Stimulated activated CD8-positive, alpha-beta memory T cell treated with anti-CD3 and anti-CD28 coated beads, Interleukin-12 subunit alpha, Interleukin-12 subunit beta, amount 100 ng/mL, for 24 hours (primary cell): ENCODE data around the gene AVPR2.

Source experiments
- DNase-seq: peaks from one replicate; pipeline ENCODE4 v3.0.0-alpha.2; 2020; ENCODE audit errors: extremely low read depth

AVPR2 gene

DNA sequence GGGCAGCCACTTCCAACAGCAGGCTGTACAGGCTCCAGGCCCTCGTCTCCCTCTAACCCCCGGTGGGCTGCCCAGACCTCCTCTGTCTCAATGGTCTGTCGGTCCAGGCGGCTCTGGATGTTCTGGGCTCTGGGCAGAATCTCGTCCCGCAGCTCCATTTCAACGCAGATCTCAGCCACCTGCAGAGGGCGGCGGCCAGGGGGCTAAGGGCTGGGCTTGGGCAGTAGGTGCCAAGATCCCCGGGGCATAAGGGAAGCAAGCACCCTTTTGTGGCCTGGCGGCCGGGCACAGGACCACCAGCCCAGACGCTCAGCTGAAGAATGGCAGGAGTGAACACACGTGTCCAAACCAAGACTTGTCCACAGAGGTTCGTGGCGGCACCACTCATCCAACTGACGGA, 9.2 kb downstream of the AVPR2 start:
- no peak for DNase-seq

DNA sequence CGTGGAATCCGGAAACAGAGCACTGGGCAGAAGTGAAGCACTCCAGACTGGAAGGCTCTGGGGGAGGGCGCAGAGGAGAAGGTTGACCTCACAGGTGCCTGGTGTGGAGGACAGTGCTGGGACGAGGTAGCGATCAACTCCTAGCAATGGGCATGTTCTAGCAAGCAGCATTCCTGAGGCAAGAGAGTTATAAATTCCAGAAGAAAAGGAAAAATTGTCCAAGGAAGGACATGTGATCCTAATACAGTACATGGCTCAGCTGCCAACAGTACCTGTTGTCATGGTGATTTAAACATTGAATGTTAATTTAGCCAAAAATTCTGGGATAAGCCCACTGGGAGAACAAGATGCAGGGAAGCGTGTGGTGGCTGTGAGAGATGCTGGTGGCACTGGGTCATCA, 13.4 kb downstream of the AVPR2 start:
- no peak for DNase-seq

DNA sequence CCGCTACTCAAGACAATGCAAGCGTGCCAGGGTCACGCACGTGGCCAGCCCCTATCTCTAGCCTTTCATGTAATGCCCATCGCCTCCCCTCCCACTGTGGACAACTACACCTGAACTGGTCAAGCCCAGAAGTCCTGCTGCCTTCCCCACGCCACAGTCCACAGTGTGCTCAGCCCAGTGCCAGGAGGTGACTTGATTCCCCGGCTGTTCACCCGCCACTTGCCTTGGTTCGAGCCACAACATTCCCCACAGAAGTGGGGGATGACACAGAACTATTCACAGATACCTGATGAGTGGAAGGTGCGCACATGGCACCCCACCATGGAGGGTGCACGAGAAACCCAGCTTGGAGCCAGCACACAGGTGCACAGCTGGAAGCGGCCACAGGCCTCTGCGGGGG, 14.8 kb downstream of the AVPR2 start:
- no peak for DNase-seq

DNA sequence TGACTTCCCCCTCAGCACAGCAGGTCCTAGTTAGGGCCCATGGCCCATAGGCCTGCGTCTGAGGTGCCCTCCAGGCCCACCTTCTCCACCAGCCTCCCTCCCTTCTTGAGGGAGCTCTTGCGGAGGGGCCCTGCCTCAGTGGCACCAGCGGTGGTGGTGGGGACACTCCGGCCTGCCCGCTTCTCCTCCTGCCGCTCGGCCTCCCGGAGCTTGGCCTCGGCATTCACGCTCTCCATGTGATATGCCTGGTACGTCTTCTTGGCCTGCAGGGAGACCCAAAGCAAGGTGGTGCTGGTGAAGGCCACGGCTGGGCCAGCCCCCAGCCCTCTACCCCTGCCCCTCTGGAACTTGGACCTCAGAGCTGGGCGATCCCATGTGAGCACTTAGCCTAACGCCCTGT, 16.1 kb downstream of the AVPR2 start:
- no peak for DNase-seq

DNA sequence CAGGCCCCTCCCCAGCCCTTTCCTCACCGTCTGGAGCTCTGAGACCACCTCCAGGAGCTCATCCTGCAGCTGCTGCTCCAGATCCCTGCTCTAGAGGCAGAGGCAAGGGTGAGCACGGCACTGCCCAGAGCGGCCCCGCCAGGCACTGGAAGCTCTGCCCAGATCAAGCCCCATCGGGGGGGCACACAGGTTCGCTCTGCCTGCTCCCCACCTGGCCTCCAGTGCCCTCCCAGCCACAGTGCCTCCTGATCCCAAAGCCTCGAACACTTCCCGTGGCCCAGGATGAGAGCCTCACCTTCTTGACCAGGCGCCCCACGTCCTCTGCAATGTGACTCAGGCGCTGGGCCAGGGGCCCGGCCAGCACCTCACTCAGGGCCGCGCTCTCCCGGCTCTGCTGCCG, 16.6 kb downstream of the AVPR2 start:
- no peak for DNase-seq

DNA sequence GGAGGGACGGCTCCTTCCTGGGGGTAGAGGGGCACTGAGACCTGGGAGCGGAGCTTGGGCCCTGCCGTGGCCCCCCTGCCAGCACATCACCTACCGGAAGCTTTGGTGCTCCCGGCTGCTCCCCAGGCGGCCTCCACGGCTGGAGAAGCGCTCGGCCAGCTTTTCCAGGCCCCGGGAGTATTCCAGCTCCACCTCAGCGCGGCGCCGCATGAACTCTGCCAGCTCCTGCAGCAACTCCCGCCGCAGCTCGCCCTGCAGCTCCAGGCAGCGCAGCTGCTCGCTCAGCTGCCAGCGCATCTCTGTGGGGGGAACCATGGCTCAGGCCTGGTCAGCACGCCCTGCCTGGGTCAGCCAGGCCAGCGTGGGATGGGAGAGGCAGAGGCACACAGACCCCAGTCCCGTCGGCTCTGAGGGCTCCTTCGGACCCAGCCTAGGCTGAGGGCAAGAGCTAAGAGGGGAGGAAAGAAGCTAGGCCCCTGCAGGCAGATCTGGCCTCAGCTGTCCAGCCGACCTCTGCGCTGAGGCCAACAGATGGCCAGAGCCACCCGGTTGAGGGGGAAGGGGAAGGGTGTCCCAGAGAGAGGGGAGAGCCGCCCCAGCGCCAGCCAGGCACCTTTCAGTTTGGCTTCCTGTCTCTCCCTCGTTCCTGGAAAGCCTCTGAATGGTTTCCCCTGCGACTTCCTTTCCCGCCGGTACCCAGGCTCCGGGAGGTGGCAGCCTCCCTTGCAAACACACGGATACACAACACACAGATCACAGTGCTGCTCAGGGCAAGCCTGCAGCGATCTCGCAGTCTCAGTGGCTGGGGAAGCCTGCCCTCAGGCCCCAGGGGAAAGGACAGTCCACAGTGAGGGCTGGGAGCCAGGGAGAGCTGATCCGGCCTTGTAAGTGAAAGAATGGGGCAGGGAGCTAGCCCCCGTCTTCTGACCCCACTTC, 17.3 kb downstream of the AVPR2 start:
- no peak for DNase-seq

DNA sequence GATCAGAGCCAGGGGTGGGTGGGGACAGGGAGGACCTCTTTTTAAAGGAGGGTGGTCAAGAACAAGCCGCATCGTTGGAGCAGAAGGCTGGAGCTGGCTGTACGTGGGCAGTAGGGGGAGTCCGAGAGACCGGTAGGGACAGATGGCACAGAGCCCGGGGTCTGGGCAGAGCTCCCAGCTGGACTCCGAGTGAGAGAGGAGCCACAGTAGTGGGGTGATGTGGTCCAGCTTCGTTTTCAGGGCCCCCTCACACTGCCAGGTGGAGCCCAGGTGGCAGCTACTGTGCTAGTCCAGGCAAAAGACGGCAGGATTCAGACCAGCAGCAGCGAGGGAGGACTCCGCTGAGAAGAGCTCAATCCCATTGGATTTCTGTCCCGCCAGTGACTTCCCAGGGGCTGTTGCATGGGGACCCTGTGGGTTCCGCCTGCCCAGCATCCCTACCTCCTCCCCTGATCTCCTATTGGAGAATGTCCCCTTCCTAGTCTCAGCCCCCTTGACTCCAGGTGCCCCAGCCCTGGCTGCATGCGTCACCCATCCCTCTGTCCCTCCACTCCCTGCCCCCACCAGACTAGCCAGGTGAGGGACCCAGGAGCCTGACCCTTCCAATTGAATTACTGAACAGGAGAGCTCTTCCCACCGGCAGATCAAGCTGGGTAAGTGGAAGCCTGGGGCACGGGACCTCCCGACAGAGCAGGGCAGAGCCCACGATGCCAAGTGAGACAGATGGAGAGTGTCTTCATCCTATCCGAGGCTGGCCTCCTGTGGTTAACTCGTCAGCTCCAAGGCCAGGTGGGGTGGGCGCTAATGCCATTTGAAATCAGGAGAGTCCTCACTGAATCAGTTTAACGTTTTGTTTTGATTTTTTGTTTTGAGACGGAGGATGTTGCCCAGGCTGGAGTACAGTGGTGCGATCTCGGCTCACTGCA, 18.7 kb downstream of the AVPR2 start:
- no peak for DNase-seq

DNA sequence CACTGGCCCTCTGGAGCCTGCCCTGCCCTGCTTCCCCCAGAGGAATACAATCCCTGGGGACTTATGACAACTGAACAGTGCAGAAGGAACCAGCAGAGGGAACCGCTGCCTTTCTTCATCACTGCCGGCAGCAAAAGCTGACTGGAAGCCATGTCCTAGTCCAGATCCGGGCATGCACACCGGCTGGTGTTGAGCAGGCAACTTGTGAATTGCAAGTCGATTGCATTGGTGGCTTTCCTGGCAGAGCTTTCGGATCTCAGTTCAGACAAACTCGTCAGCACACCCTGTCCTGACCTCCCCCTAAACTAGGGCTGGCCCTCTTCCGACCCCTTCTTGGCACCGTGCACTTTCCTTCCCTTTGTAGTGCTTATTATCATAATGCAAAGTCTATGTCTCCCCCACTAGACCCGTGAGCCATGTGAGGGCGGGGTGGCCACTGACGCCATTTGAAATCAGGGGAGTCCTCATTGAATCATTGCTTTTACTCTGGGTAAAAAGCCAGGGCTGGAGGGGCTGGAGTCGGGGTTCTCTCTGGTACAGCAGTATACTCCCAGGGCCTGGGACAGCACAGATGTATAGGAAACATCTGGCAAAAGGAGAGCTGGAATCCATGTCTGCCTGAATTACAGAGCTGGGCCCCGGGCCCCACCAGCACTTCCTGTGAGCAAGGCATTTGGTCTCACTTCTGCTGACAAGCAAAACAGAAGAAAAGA, 19.8 kb downstream of the AVPR2 start:
- DNase-seq, result no peak

DNA sequence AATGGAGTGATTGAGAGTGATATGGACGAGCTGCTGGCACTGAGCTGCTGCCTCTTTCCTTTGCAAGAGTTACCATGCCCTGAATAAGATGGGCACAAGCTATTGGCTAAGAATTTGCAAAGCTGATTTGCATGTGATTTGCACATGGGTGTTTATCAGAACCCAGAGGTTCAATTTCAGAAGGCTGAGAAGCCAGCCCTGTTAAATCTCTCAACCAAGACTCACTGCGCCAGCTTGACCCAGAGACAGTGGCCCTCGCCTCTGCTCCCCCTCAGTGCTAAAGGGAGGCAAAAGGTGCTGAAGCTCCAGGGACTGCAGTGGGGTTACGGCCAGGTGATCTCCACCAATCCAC, 20.9 kb downstream of the AVPR2 start:
- no peak for DNase-seq

DNA sequence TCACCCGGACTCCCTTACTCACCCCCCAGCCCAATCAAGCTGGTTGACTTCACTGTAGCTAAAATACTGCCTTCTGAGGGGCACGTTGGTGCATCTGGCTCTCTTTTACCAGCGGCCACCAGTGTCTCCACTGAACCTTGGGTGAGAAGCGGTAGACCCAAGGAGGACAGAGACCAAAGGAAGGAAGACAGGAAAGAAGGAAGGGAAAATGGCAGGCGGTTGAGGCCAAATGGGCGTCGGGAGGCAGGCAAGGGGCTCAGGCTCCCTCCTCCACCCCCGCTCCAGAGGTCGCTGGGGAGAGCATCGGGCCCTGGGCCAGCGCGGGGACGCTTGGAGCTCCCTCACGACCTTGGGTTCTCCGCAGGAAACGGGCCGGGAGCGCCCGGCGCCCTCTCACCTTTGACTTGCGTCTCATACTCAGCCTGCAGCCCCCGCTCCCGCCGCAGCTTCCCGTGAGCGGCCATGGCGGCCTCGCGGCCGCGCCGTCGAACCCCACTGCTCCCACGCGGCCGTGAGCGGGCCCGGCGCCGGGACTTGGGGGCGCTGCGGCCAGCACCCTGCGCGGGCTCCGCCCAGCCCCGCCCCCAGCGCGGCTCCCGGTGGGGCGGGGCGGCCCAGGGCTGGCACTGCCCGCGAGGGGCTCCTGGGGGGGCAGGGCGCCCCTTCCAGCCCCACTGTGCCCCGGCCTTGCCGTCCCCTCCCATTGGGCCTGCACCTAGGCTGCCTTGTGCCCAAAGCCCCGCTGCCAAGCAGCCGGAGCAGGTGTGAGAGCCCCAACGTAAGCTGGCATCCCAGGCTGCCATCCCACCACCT, 21.5 kb downstream of the AVPR2 start, which contains the start of gene ARHGAP4:
TSS of gene ARHGAP4 (minus strand) at position 526 of the 813 bp plus-strand sequence. CDS start at position 464, 62 bp downstream.
- no peak for DNase-seq

DNA sequence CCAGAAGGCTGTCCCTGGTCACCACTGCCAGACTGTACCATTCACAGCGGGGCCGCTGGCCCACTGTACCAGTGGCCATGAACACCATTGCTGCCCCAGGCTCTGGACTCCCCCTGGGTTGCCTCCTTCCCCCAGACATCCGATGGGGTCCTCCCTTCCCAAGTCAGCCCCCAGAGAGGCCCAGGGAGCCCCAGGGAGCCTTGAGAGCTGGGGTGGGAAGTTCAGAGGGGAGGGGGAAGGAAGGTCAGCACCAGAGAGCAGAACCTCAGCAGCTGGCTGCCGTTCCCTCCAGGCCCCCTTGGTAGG, 22.0 kb downstream of the AVPR2 start:
- no peak for DNase-seq

DNA sequence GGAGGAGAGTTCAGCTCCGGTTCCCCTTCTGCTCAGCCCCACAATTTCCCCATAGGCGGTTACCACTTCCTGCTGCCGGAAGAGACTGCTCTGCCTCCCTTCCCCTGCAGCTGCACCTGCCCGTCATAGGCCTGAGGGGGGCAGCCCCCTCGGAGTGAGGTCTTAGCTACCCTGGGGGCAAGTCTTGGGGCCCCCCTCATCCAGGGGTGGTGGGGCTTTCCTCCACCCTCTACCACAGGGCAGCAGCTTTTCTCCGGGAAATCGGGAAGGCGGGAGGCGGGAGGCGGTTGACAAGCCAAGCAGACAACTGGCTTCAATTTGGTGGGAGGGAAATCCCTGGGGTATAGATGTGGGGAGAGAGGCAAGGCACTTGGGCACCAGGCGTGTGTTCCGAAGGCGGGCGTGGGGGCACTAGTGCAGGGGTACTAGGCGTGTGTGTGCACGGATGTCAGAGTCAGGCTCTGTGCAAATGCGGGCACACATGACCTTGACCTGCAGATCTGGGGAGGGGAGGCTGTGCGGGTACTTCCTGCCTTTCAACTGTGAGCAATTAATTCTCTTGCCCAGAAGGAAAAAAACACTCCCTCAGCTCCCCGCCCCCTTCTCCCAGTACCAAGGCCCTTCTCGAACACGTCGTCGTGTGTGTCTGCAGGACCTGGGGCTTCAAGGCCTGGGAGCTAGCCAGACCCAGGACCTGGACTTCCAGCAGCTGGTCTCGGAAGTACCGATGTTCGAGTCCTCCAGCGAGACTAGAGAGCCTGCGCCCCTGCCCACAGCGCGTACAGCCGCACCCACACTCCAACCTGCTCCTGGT, 22.6 kb downstream of the AVPR2 start:
- no peak for DNase-seq

DNA sequence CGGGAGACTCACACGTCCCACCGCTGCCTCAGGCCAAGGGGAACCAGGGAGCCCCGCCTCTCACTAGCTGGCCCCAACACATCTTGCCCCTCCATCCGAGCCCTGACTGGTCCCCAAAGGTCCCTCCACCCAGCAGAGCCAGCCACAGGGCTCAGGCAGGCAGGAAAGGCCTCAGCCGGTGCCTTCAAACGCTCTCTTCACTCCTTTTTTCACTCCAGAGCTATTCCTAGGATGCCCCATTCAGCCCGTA, 23.1 kb downstream of the AVPR2 start:
- DNase-seq, result no peak

DNA sequence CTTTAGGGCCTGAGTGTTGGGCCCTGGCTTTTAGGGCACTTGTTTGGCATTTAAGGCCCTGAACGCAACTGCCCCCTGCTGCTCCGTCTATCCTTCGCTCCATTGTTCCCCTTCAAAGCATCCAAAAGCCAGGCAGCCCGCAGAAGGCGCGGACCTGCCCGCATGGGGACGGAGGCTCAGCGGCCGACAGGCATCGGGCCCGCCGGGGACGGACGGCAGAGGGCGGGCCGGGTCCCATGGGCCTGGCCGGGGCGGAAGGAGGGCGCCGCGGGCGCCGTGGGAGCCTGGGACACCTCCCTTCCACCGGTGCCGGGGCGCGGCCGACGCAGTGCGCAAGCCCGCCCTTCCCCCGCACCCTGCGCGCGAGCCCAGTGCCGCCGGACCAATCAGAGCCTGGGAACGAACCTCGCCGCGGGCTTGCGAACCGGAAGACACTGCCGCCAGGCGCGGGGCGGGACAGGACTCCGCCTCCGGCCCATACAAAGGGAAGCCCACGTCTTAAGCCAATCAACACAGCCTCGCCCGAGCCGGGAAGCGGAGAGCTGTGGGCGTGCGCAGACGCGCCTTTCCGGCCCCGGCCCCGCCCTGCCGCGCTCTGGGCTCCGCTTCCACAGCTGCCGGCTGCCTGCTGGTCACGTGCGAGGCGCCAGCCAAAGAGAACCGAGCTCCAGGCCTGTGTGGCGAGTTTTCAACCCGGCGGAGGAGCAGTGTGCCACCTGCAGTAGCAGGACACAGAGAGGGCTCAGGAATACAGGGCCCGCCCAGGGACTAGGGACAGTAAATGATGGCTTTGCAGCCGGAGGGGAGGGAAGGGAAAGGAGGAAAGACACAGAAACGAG, 23.7 kb downstream of the AVPR2 start:
- DNase-seq, result peak; percentile 71

DNA sequence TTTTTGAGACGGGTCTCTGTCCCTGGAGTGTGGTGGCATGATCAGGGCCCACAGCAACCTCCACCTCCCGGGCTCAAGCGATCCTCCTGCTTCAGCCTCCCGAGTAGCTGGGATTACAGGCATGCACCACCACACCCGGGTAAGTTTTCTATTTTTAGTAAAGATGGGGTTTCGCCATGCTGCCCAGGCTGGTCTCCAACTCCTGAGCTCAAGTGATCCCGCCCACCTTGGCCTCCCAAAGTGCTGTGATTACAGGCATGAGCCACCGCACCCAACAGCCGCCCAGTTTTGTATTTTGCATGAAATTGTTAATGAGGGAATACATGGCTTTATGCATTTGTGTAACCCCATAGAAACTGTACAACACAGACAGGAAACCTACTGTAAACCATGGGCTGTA, 24.4 kb downstream of the AVPR2 start:
- DNase-seq, result no peak

DNA sequence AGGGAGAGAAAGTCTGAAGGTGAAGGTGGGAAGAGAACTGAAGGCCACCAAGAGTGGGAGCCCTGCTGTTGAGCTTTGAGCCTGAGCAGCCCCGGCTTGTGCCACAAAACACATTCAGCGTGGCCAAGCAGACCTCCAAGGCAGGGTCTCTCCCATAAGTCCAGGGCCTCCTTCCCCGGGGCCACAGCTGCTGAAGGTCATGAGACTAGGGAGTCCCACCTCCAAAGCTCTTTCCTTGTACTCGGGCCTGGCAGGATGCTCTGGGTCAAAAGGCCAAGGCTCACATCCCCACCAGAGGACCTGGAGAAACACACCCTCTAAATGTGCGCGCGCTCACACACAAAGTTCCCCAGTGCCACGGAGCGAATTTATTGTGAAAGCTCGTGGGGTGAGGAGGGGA, 25.1 kb downstream of the AVPR2 start:
- DNase-seq, result no peak

DNA sequence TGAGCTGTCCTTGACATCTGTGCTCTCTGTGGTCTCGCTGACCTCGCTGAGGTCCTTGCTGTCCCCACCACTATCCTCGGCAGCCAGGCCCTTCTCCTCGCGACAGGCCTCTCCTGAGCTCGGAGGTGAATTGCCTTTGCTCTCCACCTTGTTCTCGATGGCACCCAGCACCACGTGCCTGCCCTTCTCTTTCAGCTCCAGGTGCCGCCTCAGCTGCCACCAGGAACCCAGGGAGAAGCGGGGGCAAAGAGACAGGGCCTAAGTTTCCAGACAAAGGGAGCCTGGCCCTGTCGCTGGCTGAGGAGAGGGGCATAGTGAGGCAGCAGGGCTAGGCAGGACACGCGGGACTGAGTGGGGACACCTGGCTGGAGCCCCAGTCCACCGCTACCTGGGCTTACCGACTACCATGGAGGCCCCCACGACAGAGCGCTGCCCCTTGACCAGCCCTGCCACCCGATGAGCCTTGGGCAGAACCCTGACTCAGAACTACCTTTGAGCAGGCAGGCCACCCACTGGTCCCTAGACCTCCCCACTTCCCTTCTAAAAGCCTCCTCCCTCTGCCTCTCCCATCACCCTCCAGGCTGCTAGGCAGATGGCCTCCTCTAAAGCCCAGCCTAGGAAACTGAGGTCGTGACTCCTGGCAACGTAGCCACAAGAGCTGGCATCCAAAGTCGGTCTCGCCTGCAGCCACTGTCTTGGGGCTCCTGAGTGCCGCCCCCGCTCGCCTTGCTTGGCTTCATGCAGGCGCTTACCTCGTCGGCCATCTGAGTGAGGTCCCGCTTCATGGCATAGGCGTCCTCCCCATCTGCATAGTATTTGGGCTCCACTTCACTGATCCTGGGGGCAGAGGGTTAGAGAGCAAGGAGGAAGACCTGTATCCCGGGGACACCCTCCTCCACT, 25.8 kb downstream of the AVPR2 start:
- DNase-seq, result no peak

DNA sequence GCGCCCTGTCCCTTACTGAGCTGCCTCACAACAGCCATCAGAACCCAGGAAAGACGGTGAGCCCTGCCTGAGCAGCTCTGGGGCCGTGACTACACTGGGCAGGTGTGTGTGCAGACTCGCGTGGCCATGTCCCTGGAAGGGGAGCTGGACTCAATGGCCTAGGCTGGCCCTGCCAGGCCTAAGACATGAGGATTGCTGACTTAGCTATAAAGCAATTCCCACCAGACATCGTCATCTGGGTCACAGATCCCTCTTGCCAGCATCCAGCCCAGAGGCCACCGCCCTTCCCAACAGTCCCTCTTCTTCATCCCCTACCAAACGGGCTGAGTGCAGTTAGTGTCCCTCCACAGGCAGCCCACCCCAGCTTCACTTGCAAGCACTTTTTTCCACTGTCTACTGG, 26.7 kb downstream of the AVPR2 start:
- DNase-seq, result no peak

DNA sequence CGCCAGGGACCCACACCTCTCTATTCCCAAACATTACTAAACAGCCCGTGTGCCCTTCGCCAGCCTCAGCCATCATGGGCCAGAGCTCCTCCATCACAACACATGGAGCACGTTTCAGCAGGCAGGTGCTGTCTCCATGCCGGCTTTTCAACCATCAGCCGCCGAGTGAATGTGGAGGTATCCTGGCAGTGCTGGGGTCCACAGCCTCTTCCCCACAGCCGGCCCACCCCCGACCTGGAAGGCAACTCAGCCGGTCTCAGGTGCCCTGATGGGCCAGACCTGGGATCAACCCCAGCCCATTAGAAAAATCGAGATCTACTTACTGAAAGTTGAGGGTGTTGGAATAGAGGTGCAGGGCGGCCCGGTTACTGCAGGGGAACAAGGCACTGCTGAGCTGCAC, 27.3 kb downstream of the AVPR2 start:
- DNase-seq, result no peak
